GDM1 (cell line): ENCODE measurements around the gene MICAL2.
"Not testable (repeated sequence)": the region's sequence is repeated elsewhere in the genome, so short reads cannot be mapped to it uniquely, and the experiment has no call there.

Source experiments
- DNase-seq: peaks from one replicate; lab custom pipeline; 2025; lab: John Stamatoyannopoulos, UW

Gene MICAL2

GRCh38 chr11:12134236-12134585 lies 23.8 kb downstream of the MICAL2 start:
- DNase-seq, result peak; percentile 31

GRCh38 chr11:12135185-12135584 lies 24.8 kb downstream of the MICAL2 start:
- DNase-seq, result no peak

GRCh38 chr11:12137005-12137690 lies 26.8 kb downstream of the MICAL2 start:
- DNase-seq, result no peak

DNA sequence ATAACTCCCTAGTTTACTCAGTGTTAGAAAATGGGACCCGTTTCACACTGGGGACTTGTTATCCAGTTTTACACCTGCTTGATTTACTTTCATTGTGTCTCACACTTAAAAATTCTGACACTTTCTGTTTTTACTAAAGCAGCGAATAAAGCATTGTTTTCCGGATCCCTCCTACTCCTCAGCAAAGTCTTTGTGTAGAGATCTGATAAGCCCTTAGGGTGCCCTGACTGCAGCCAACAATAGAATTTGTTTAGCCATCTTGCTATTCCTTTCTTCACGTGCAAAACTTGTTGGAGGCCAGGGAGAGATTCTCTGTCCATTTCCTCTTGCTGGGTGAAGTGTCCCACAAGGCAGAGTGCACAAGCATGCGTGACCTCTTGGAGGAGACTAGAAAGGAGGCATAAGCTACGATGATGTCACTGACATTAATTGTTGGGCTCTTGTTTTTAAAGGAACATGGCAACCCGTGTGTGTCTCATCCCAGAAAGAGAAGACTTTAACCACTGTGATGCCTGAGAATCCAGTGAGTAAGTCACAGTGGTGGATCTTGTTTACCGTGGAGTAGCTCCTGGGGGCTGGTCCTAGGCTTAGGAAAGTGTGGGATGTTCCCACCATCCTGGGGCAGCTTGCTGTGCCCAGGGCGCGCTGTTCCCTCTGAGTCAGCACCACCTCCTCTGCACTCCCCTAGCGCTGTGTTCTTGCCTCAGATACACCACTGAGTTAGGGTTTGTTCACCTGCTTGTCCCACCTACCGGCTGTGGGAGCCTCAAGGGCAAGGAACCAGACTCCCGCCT lies 27.7 kb downstream of the MICAL2 start:
- DNase-seq, result no peak

GRCh38 chr11:12139144-12139881 lies 28.9 kb downstream of the MICAL2 start:
- DNase-seq, result no peak

- DNase-seq, result no peak
Measured at GRCh38 chr11:12140186-12140793, 29.9 kb downstream of the MICAL2 start.

GRCh38 chr11:12141283-12141682 lies 30.9 kb downstream of the MICAL2 start:
- DNase-seq, result no peak

DNA sequence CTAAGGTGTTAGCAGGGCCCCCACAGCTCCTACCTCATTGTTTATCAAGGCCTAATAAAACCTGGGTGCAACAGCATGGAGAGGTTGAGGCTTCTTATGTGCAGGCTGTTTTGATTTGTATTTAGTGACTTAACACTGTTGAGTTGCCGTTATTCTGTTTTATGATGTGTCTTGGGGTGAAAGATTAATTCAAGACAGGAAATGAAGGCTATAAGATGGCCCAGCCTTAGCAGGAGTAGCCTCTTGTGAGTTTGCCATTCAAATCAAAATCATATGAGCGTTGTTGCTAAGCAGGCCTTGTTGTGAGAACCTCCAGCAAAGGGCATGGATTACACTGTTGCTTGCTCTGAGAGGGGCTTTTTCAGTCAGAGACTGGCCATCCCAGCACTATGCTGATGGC lies 31.8 kb downstream of the MICAL2 start:
- DNase-seq, result no peak

- no peak for DNase-seq
Measured at GRCh38 chr11:12142909-12143308, 32.5 kb downstream of the MICAL2 start.

DNA sequence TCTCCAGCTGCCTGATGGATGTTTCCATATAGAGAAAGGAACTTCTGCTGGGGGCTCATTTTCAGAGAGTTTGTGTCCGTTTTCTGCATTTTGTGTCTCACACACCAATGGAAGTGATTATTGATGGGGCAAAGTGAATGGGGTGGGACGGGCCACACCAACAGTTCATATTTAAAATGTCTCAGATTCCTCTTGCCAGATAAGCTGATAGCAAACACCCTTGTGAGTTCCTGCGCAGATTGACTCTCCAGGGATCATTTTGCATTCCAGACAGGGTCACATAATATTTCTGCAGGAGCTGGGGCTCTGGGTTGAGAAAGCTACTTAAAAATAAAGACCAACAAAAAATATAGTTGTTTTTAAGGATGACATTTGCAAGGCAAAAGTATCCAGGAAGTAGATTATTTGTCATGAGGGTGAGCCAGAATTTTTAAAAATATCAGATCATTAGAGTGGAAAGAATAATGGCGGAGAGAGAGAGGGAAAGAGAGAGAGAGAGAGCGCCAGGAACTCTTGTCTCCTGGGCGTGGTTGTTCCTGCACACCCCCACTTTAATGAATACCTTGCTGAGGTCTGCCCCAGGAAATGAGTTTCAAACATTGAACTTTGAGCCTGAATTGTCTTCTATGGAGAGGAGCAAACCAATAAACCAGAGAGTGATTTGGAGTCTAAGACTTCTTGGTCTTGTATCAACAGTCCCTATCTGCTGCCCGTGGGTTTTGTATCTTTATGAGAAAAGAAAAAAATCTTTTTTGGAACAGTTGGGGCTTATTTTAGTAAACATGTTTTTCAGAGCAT lies 33.3 kb downstream of the MICAL2 start:
- no peak for DNase-seq

DNA sequence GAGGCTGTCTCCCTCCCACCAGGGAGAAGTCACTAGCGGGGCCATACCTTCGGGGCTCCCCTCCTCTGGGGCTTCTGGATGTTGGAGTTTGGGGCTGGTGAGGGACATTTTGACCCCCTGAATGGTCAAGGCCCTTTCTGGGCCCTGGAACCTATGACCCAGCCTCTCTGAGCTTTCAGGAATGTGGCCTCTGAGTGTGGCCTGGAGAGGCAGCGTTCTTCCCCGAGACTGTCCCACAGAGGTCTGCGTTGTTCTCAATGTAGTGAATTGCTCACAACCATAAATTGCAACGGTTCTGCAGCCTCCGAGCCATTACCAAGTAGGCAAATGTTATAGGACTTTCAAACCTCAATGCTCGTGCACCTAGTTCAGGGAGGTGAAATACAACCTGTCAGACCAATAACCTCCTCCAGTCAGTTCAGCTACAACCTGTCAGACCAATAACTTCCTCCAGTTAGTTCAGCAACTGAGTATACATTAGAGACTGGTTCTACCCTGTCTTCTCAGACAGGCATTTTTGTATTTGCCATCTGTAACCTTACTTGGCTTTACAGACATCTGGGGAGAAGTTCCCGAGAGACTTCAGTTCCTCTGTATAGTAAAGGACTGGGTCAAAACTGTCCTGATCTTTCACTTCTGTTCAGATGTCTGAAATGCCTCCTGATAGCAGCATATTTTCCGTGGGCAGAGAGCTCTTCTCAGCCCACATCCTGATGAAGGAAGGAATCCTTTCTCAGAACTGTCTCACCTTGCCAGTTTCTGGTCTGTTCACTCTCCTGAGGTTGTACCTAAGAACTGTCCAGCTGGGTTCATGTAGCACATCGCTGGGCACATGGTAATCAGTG lies 34.2 kb downstream of the MICAL2 start:
- DNase-seq, result no peak

DNA sequence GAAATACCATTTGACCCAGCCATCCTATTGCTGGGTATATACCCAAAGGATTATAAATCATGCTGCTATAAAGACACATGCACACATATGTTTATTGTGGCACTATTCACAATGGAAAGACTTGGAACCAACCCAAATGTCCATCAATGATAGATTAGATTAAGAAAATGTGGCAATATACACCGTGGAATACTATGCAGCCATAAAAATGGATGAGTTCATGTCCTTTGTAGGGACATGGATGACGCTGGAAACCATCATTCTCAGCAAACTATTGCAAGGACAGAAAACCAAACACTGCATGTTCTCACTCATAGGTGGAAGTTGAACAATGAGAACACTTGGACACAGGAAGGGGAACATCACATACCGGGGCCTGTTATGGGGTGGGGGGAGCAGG lies 36.3 kb downstream of the MICAL2 start:
- DNase-seq, result not testable (repeated sequence)

DNA sequence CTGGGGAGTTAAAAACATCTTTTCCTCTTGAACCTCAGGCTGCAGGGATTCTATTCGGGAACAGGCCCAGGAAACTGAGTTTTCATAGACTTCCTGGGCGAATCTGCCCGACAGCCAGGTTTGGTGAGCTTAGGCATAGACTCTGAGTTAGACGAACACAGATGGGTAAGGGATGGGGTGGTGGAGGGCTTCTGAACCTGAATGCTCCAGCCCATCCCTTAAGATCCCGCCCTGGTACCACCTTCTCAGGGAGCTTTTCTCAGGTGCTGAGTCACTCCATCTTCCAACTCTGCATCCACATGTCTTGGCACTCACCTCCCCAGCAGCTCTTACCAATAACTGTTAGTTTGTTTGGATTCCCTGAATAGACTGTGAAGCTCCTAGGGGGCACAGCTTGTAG lies 37.4 kb downstream of the MICAL2 start:
- no peak for DNase-seq

- DNase-seq, result no peak
Measured at GRCh38 chr11:12148466-12148865, 38.1 kb downstream of the MICAL2 start.

GRCh38 chr11:12148882-12149281 lies 38.5 kb downstream of the MICAL2 start:
- DNase-seq, result no peak

GRCh38 chr11:12149672-12150225 lies 39.4 kb downstream of the MICAL2 start:
- DNase-seq, result peak; percentile 80

GRCh38 chr11:12150831-12151382 lies 40.5 kb downstream of the MICAL2 start:
- no peak for DNase-seq

GRCh38 chr11:12152321-12152720 lies 41.9 kb downstream of the MICAL2 start:
- DNase-seq, result no peak

- DNase-seq, result no peak
Measured at GRCh38 chr11:12154871-12155668, 44.7 kb downstream of the MICAL2 start.
